GM19468 (cell line): Measurements from ENCODE around the gene SPHKAP.
"Not testable (repeated sequence)": the region's sequence is repeated elsewhere in the genome, so short reads cannot be mapped to it uniquely, and the experiment has no call there.

Source experiments
- ATAC-seq: cut with Tn5 transposase; IDR thresholded peaks from one replicate; pipeline ENCODE4 v1.9.1; 2021; ENCODE audit warnings: mild to moderate bottlenecking, moderate library complexity, moderate number of reproducible peaks; ENCODE audit not compliant: unreplicated experiment; ENCODE audit errors: extremely low read depth

SPHKAP gene

DNA sequence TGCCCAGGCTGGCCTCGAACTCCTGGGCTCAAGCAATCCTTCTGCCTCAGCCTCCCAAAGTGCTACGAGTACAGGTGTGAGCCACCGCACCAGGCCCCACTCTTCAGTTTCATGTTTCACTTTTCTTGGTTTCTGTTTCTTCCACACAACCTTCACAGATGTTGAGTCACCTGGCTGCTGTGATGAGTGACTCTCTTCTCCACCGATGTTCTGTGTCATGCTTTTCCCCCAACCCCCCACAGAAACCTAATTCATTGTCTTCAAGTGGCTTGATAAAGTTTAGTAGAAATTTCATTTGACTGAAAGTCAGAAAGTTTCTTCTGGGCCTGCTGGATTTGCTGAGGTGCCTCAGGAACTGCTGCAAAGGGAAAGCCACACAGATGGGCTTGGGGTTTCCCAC lies 78.5 kb downstream of the SPHKAP start:
- no peak for ATAC-seq

DNA sequence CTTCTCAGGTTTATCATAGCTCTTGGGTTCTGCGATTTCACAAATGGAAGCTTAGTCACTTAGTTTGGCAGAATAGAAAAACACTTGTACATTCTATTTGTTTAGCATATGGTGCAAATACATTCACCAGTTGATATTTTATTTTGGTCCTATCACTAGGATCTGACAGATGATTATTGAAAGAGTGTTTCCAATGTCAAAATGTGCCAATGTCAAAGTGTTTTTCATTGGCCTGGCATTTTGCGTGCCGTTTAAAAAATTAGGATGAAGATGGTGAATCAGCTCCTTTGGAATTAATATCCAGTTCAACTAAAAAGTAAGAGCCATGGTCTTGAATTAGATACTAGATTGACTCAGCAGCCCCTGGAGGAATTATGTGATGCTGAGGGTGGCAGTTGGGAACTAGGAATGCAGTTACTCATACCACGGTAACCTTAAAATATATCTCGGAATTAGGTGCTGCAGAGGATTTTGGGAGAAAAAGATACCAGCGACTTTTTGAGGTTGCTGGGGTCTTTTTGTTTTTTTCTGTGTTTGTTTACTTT lies 87.0 kb downstream of the SPHKAP start:
- ATAC-seq = no peak

DNA sequence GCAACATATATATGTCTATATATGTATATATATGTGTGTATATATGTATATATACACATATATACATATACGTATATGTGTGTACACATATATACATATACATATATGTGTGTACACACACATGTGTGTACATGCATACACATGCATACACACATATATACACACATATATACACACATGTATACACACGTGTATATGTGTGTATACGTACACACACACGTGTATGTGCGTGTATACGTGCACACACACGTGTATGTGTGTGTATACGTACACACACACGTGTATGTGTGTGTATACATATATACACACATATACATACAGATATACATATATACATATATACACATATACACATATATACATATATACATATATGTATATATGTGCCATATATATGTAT lies 89.4 kb downstream of the SPHKAP start:
- no peak for ATAC-seq

DNA sequence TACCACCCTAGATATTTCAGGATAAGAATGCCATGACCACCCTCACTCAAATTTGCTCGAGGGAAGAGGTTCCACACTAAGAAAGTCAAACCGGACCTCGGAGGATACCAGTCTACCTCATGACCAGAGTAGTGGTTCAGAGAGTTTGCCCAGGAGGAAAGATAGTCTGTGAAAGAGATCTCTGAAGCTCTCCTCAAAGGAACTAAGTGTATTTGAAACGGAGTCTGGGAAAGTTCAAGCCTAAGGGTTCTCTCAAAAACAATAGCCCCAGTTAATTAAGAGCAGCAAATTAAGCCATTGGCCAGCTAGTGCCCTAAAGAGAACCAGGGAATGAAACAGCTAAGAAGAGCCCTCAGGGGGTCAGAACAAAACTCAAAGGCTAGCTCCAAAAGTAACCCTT lies 94.9 kb downstream of the SPHKAP start:
- no peak for ATAC-seq

DNA sequence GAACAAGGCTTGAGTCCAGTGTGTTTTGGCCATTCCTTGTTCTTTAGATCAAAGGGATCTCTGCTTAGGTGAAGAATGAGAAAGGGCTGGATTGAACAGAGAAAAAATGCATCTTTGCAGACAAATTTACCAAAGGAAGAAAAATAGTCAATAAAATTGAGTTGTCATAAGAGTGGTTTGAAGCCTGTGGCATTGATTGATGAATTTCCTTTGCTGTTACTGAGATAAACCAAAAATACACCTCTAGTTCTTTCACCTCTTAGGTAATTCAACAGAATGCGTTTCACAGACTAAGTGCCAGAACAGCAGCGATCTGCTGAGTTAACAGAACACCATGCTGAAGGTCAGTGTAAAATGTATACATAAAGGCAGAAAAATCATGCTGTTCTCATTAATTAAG lies 96.8 kb downstream of the SPHKAP start:
- no peak for ATAC-seq

DNA sequence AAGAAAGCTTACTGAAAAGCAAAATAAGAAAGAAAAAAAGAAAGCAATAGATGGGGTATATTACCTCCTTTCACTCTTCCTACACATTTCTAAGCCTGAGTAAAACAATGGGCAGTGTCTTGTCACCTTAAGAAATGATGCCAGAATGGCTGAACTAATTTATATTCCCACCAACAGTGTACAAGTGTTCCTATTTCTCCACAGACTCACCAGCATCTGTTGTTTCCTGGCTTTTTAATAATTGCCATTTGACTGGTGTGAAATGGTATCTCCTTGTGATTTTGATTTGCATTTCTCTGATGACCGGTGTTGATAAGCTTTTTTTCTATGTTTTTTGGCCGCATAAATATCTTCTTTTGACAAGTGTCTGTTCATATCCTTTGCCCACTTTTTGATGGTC lies 98.4 kb downstream of the SPHKAP start:
- no peak for ATAC-seq

DNA sequence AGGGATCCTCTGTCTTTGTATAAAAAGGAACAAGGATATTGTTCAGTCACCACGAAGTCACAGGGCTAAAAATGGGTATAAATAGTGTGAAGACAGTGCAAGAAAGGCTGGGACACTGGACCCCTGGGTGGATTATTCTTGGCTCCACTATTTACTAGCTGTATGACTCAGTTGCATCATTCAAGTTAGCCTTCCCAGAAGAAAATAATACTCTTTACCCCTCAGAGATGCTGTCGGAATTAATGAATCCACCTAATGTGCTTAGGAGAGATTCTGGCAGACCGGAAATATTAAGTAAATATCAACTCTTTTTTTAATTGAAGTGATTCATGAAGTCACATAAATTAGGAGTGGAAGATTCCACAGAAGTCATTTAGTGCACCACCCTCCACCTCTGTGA lies 98.9 kb downstream of the SPHKAP start:
- ATAC-seq = no peak

DNA sequence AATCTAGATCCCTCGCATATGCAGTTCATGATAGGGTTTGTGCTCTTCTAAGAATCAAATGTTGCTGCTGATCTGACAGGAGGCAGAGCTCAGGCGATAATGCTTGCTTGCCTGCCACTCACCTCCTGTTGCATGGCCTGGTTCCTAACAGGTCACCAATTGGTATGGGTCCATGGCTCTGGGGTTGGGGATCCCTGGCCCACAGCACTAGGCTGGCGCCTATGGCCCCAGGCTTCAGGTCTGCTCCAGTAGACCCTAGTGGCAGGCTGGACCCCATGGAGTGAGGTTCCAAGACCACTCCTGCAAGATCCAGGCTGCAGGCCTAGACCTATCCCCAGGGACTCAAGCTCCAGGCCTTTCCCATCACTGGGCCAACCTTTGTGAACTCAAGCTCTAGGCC lies 102.3 kb downstream of the SPHKAP start:
- no peak for ATAC-seq

DNA sequence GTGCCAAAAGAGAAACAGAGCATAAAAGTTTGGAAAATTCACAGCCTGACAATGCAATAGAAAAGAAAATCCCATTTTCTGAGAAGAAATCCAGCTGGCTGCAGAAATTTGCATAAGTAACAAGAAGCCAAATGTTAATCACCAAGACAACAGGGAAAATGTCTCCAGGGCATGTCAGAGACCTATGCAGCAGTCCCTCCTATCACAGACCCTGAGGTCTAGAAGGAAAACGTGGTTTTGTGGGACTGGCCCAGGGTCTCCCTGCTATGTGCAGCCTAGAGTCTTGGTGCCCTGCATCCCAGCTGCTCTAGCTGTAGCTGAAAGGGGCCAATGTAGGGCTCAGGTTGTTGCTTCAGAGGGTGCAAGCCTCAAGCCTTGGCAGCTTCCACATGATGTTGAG lies 104.8 kb downstream of the SPHKAP start:
- not testable (repeated sequence) for ATAC-seq

DNA sequence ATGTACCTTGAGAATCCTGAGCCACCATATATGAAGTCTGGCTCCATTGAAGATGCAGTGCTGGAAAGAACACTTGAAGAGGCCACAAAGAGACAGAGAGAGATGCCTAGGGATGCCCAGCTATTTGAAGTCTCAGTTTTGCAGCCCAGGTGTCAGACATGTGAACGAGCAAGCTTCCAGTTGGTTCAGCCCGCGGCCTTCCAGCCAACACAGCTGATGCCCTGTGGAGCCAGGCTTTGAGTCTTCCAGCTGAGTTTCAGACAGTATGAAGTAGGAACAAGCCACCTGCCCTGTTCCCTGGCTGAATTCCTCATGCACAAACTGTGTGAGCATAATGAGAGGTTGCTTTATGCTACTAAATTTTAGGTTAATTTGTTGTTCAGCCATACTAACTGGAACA lies 108.8 kb downstream of the SPHKAP start:
- no peak for ATAC-seq

DNA sequence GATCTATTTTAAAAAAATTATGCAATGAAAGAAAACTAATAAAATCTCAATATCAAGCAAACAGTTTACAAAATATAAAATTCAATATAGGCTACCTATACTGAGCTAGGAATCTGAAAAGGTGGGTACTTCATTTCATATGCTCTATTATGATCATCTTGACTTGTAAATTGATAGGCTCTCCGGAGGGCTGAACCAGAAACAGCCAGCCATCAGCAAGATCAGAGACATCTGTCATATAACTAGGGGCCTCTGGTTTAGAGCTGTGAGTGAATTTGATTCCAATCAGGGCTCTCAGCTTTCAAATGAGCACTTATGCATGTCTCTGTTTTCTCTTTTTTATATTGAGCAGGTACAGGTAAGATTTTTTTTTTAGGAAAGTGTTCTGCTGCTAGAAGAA lies 114.2 kb downstream of the SPHKAP start:
- no peak for ATAC-seq

DNA sequence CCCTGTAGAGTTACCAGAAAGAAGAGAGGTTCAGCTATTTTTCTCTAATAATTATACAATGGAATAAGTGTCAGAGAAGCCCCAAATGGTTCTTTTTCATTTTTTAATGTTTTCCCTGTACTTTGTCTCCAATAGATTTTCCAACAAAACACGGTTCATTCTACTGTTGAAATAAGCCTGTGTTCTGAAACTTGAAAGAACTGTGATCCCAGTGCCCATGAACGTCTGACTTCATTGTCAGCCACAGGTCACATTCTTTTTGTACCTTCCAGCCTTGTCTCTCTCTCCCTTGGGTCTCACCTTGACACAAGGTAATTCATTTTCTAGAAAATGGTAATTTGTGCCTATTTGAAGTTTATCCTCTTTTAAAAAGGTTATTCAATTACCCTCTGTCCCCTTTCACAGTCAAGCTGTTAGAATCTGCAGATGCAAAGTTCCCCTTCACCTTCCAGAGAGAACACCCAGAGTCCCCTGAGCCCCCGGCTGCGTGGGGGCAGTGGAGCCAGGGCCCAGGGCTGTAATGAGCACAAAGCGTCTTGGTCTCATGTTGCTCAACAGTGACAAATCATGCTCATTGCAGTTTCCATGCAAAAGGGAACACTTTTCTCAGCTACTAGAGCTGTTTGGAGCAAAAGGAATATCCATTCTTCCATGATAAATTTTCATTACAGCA lies 115.2 kb downstream of the SPHKAP start:
- ATAC-seq = no peak

DNA sequence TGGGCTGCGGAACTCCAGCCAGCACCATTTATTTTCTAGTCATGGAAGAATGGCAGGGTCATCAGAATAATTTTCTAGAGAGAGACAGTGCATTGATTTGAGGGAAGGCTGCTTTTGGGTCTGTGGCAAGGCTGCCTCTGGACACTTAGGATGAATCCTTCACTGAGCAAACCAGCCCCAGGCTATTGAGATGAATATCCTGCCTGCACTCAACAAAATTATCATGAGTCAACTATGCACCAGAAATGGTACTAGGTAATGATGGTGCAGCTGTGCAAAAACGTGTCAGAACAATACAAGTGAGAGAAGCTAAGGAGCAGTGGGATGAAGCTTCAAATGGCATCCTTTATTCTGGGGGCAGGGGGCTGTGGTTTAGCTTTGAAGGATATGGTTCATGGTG lies 115.8 kb downstream of the SPHKAP start:
- ATAC-seq = no peak

DNA sequence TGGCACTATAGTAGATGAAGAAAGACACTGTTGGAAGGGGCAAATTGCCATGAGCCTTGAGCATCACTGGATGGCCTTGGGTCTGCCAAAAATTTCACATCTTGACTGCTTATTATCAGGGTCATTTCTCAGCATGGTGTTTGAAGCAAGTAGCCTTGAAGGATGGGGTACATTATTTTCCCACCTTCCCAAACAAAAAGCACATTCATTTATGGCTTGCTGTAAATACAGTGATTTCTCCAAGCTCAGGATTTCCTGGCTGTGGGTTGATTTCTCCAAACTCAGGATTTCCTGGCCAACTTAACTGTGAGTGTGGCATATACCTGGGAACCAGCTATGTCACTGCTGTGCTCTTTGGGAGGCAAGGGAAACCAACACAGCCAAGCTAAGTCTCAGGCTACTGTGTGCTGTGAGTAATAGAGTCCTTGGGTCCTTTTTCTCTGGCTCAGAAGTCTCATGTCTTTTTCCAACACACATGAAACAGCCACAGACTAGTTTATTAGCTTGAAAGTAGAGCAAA lies 116.6 kb downstream of the SPHKAP start:
- ATAC-seq = no peak

DNA sequence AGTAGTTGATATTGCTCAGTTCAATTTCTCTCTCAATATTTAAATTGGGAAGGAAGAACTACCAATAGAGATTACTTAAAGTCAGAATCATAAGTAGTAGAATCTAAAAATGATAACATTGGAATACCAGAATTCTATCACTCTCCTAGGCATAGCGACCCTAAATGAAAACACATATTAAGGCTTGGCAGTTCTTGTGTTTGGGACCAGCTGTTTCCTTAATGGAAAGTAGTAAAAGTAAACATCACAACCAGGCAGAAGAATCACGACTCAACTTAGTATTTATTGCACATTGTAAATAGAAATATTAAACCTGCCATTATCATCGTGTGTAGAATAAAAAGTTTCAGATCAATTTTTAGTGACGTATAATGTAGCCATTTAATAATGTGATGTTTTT lies 117.5 kb downstream of the SPHKAP start:
- no peak for ATAC-seq

DNA sequence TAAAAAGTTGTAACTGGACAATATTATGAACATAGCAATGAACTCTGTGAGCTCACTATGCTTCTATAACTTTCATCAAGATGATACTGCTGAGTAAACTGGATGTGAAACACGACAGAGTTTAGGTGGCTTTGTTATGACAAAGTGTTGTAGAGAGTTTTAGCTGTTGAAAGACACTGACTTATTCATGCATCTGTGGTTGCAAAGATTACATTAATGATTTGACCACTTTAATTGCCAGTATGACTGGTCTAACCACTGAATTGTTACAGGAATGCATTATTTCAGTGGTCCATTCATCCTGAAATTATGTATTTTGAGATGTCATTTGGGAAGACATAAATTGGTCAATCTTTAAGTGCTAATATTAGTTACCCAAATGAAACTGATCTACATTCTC lies 117.9 kb downstream of the SPHKAP start:
- ATAC-seq = no peak

DNA sequence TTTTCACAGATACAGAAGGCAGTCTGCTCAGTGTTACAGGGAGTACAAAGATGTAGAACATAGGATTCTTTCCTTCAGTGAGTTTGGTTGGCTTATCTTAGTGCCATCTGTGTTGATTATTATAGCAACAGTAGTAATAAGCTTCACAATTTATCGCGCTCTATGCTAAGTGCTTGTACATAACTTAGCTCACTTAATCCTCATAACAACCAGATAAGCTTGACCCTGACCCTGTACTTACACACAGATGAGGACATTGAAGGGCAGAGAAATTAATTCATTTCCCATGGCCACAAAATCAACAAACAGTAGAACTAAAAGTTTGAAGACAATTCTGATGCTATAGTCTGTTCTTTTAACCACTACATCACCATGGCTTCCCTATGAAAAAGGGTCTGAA lies 121.8 kb downstream of the SPHKAP start:
- ATAC-seq = no peak

DNA sequence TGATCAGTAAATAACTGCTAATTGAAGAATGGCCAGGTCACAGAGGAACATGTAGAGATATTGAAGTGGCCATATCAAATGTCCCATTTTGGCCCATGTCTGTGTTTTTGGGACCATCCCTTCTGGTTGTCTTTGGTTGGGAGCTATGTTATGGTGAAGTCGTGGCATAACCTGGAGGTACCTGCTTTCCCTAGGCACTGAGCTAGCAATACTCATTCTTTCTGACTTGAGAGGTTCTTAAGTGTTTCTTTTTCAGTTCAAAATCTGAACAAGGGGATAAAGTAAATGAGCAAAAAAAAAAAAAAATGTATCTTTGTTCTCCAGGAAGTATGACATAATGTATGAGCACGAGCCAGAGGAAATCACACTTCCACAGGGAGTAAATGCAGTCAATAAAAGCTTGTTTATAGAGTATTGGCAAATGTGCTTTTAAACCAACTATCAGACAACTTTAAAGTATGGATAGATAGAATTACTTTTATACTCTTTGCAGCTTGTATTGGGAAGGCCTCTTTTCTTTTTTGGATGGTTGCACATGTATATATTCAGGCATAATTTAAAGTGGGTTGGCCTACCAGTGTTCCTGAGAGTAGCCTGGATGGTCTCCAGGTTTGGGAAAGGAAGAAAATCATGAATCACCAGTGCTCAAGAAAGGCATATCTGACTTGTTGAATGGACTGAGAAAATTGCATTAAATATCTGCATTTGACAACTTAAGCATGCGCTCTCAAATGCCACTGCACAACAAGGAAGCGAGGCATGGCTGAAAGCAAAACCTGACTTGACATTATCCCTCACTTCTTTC lies 125.0 kb downstream of the SPHKAP start:
- no peak for ATAC-seq

DNA sequence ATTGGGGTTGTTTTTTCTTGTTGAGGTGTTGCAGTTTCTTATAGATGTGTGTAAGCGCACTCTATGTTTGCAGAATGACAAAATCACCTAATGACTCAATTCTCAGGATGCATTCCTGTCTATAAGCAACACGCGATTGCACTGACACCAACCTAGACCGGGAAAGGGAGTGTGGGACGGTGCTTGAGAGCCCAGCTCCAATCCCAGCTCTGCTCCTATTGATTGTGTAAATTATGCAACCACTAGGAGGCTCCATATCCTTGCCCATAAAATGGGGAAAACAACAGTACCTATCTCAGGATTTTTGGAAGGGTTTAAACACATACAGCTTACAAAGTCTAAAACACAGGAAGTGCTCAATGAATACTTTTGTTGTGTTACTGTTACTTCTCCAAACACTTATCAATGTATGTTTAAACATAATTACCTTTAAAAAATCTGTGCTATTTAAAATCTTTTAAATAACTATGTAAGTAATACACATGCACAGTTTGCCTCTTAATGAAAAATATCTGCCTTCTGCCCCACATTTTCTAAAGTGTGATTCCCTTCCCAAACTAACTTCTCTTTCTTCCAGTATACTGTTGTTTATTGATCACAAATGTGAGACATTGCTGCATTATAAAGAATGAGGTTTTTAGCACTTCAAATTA lies 132.5 kb downstream of the SPHKAP start:
- no peak for ATAC-seq

DNA sequence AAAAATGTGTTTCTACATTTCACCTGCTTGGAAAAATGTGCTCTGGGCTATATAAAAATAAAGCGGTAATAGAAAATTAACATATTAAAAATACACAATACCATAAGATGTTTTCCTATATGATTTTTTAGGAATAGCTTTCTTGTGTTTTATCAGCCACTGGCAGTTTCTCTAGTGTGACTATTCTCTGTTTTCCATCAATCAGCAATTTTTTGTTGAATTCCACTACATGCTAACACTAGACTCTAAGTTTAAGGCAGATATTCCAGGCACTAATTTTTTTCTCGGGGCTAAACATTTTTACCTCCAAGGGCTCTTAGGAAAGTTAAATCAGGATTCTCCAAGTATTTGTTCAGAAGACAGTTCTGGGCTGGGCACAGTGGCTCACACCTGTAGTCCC lies 140.5 kb downstream of the SPHKAP start:
- no peak for ATAC-seq
